Measurements from ENCODE around the gene ZFYVE28.

- TF ChIP-seq CTCF (IDR thresholded peaks at IDR 0.05) (no peak), POLR2A (IDR thresholded peaks at IDR 0.05) (no peak)
Observed at GRCh38 chr4:2415881-2416563, 2.4 kb downstream of the ZFYVE28 start.
